Heart right ventricle (tissue), 16 donors: ENCODE results near the gene KLHL29. TPM values are rescaled to one million over a fixed set of nuclear protein-coding genes. Genes with fewer than 3 reads are reported as not detected.

Experiments
- ATAC-seq, 8 donors: fragments of 200-7000 bp; cut with Tn5 transposase; one replicate each; pipeline ENCODE4 v1.9.1; 2020; ENCODE audit warnings: mild to moderate bottlenecking in 8 of 8, moderate library complexity in 8 of 8, moderate number of reproducible peaks in 1 of 8
- DNase-seq, 2 donors: peaks; one replicate each; pipeline ENCODE4 v3.0.0-alpha.2; 2020
- H3K27ac ChIP-seq, 10 donors: fragments of 200-600 bp; sonication (generic) in 2 of 10; one replicate each; pipeline versions ENCODE4 v1.5.0 to v1.8.0; 2020 to 2022; ENCODE audit warnings: mild to moderate bottlenecking in 3 of 10
- H3K27me3 ChIP-seq, 7 donors: fragments of 200-600 bp; one replicate each; pipeline ENCODE4 v1.8.0; 2021 to 2022; ENCODE audit warnings: mild to moderate bottlenecking in 2 of 7
- H3K36me3 ChIP-seq, 9 donors: fragments of 200-600 bp; sonication (generic) in 1 of 9; one replicate each; pipeline versions ENCODE4 v1.5.0 to v1.8.0; 2020 to 2022; ENCODE audit warnings: mild to moderate bottlenecking in 2 of 9
- H3K4me1 ChIP-seq, 9 donors: fragments of 200-600 bp; sonication (generic) in 1 of 9; one replicate each; pipeline versions ENCODE4 v1.5.0 to v1.8.0; 2020 to 2022; ENCODE audit warnings: mild to moderate bottlenecking in 4 of 9
- H3K4me3 ChIP-seq, 10 donors: fragments of 200-600 bp; sonication (generic) in 2 of 10; one replicate each; pipeline versions ENCODE4 v1.5.0 to v1.8.0; 2020 to 2022; ENCODE audit warnings: mild to moderate bottlenecking in 7 of 10, moderate library complexity in 2 of 10
- H3K9me3 ChIP-seq, 11 donors: fragments of 200-600 bp in 10 of 11; sonication (generic) in 2 of 11; one replicate each; pipeline versions ENCODE4 v1.5.0 to v1.8.0; 2013 to 2022; ENCODE audit warnings: mild to moderate bottlenecking in 2 of 11, control low read depth in 1 of 11, moderate library complexity in 1 of 11
- WGBS, 2 donors: extraction: QIAGEN DNeasy Blood & Tissue Kit; methylation state at CpG; one replicate each; pipeline ENCODE4 v1.1.7; 2013; ENCODE audit warnings: inconsistent platforms in 1 of 2; 5-methylcytosine and 5-hydroxymethylcytosine counted together
- intact Hi-C, 10 donors: fragments of 100-400 bp; cut with DNase I; formaldehyde crosslinking; loops; one replicate each; pipeline versions ENCODE4 v1.11.1 to v1.14.2; 2022
- polyA plus RNA-seq, 2 donors: library from polyadenylated mRNA; stranded (reverse); fragments of 200-250 nt; gene quantifications; one replicate each; pipeline ENCODE4 v1.2.3, GENCODE V29; 2013
- total RNA-seq, 10 donors: library from RNA; stranded (reverse); fragmentation: NEBNext Ultra II Directional in 3 of 10; extraction: Animal tissue kit (Norgen Biotek cat#: 25700) in 3 of 10; gene quantifications; one replicate each; pipeline versions ENCODE4 v1.2.1 to v1.2.4, GENCODE V29; 2021 to 2023
- TF ChIP-seq, protein P1 (sequence below), 9 donors: fragments of 200-600 bp; sonication (generic) in 2 of 9; IDR thresholded peaks; one replicate each; pipeline versions ENCODE4 v1.5.0 to v1.8.0; 2021 to 2022; ENCODE audit warnings: antibody characterized with exemption in 9 of 9, mild to moderate bottlenecking in 5 of 9, moderate library complexity in 1 of 9
- donor health status: Arrhythmogenic right ventricular cardiomyopathy.
- donor health status: ischemic (EF 13 %, LVEDD 7.1; RV severe dilation, severe dysfunction).
- donor health status: healthy with polysubstance abuse.
- donor health status: DM: no; HTN: yes; CAD: no.
- donor health status: DM: no; HTN: no; CAD: no.
- donor health status: ischemic (EF 25% LVEDD 6.9; RV normal size, moderate dysfunction).
- donor health status: ischemic (EF 25% LVEDD 5.7; RV mildly dilated, moderate dysfunction).
- donor health status: healthy.
- donor health status: DM: yes; HTN: yes; CAD: no.
- donor health status: Ischemic cardiomyopathy.
- donor health status: ischemic (EF 35%, LVEDD 5.7; RV mildly dilated, moderate dysfunction).
- donor health status: nonischemic (EF 11% LVEDD 7.7; RV severe dilation, severe dysfunction).
- donor health status: DM: yes; HTN: yes; CAD: no.
- donor health status: PGD.
- donor health status: ischemic (EF 29% LVEDD 5.4; RV normal size, mild dysfunction).
- donor health status: nonischemic (EF 23%, LVEDD 6.1; RV moderate dilation, normal function).

Gene KLHL29
- total and polyA plus RNA-seq, 12 donors = 0.71 to 1.5 (median 1.0) TPM

DNA sequence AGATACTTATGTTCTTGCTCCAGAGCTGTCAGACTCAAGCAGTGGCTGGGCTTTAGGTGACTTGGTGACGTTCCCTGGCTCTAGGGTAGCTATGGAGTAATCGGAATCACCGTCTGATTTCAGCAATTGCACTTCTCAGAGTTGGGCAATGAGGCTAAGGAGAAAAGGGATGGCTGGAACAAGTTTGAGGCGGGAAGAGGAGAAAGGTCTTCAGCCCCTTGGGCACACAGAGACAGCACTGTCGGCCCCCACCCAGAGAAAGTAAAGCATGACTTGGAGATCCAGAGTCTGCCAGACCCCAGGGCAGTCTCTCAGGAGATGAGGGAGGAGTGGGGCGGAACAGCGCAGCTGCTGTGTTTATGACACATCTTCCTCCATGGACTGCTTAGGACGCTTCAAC is 114.5 kb downstream of the KLHL29 start:
- Histone ChIP-seq H3K4me1 (peaks cover 0 to 53% (median 23%) of the 10 kb centered on the region in 9 donors), H3K27me3 (peaks cover 0 to 31% (median 0%) of the 10 kb centered on the region in 7 donors), H3K9me3 (no peaks in the 10 kb centered on the region), H3K4me3 (no peak overlapping the region), H3K27ac (peak overlapping the region in 5 of 10 donors; percentile 24 to 62 (median 58)), H3K36me3 (no peaks in the 10 kb centered on the region)
- intact Hi-C loops = no loop called here
- TF ChIP-seq, protein P1, sequence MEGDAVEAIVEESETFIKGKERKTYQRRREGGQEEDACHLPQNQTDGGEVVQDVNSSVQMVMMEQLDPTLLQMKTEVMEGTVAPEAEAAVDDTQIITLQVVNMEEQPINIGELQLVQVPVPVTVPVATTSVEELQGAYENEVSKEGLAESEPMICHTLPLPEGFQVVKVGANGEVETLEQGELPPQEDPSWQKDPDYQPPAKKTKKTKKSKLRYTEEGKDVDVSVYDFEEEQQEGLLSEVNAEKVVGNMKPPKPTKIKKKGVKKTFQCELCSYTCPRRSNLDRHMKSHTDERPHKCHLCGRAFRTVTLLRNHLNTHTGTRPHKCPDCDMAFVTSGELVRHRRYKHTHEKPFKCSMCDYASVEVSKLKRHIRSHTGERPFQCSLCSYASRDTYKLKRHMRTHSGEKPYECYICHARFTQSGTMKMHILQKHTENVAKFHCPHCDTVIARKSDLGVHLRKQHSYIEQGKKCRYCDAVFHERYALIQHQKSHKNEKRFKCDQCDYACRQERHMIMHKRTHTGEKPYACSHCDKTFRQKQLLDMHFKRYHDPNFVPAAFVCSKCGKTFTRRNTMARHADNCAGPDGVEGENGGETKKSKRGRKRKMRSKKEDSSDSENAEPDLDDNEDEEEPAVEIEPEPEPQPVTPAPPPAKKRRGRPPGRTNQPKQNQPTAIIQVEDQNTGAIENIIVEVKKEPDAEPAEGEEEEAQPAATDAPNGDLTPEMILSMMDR (IDR thresholded peaks at IDR 0.05) = no peak
- no peak for DNase-seq
- peak in 4 of 8 donors; percentile 4 to 65 (median 21) for ATAC-seq
- WGBS, 2 donors = 86 to 91% methylated on average over 8 of the region's 8 CpGs

DNA sequence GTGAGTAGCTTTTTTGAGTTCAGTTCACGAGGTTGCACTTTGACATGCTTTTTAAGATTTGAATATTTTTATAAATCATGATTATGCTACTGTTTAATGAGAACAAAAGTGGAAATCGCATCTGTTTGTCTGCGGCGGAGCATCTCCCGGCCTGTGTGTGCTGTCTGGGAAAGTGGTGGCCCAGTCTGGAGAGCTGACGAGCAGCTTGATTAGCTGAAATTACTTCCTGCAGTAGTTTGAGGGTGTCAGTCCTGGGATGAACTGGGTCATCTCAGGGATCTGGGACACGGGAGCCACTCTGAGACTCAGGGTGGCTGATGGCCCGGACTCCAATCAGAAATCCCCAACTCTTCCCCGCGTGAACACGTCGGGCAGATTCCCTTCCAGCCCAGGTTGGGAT is 115.9 kb downstream of the KLHL29 start:
- 85 to 97% methylated on average over 12 of the region's 12 CpGs for WGBS, 2 donors
- Histone ChIP-seq H3K4me3 (no peak overlapping the region), H3K4me1 (peaks cover 0 to 53% (median 25%) of the 10 kb centered on the region in 9 donors), H3K9me3 (no peaks in the 10 kb centered on the region), H3K36me3 (no peaks in the 10 kb centered on the region), H3K27ac (no peak overlapping the region), H3K27me3 (peaks cover 0 to 19% (median 0%) of the 10 kb centered on the region in 7 donors)
- intact Hi-C loops = no loop called here
- TF ChIP-seq, protein P1 (IDR thresholded peaks at IDR 0.05) = no peak
- DNase-seq (no peak), ATAC-seq (no peak)

DNA sequence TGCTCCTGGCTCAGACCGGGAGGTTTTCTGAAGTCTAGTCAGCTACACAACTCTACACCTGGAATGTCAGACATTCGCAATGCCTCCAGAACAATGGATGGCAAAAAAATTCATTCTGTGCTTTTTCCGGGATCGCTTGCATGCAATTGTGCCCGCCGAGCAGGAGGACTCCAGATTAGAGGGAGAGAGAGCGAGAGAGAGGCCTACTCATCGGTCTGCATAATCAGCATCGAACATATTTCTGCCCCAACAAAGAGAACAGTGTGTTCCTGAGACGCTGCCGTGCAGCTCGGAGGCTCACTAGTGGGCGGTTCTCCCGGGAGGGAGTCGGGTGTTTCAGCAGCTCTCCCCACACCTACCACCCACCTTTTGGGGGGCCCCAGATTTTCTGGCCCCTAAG is 117.1 kb downstream of the KLHL29 start:
- Histone ChIP-seq H3K4me1 (peaks cover 2 to 55% (median 30%) of the 10 kb centered on the region in 9 donors), H3K27me3 (peaks cover 0 to 12% (median 0%) of the 10 kb centered on the region in 7 donors), H3K36me3 (no peaks in the 10 kb centered on the region), H3K4me3 (no peak overlapping the region), H3K27ac (peak overlapping the region in 1 of 10 donors; percentile 4), H3K9me3 (no peaks in the 10 kb centered on the region)
- DNase-seq = no peak
- WGBS, 2 donors = 86 to 88% methylated on average over 15 of the region's 15 CpGs
- intact Hi-C loops = no loop called here
- peak in 2 of 8 donors; percentile 6 to 26 for ATAC-seq
- TF ChIP-seq, protein P1 (IDR thresholded peaks at IDR 0.05) = no peak

DNA sequence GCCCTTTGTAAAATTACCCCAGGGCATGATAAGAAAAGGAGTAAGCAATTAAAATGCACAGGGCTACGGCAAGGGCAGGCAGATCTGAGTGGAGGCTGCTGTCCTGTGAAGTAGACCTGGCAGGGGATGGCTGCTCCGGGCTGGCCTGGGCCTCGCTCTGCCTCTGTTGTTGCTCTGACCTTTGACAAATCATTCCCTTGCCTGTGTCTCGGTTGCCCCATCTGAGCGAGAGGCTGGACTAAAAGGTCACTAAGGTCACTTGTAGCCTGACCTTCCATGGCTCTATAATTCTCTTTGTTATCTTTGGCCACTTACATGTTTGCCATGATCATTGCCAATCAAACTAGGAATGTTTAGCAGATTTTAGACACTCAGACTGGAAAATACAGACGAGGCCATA is 118.1 kb downstream of the KLHL29 start:
- DNase-seq = no peak
- WGBS, 2 donors = 77 to 83% methylated on average over 6 of the region's 6 CpGs

More for the DNA sequence above, 118.1 kb downstream of the KLHL29 start:
- intact Hi-C loops = no loop called here
- H3K27ac ChIP-seq = no peak overlapping the region
- no peak for ATAC-seq
- no peaks in the 10 kb centered on the region for H3K36me3 ChIP-seq
- peaks cover 0 to 9% (median 0%) of the 10 kb centered on the region in 7 donors for H3K27me3 ChIP-seq
- TF ChIP-seq, protein P1 (IDR thresholded peaks at IDR 0.05) = no peak
- H3K9me3 ChIP-seq = no peaks in the 10 kb centered on the region
- H3K4me3 ChIP-seq = no peak overlapping the region
- H3K4me1 ChIP-seq = peaks cover 2 to 60% (median 35%) of the 10 kb centered on the region in 9 donors
